A673 (cell line): ENCODE data around the gene OXT. TPM values are rescaled to one million over a fixed set of nuclear protein-coding genes. Genes with fewer than 3 reads are reported as not detected.
"Not testable (repeated sequence)": the region's sequence is repeated elsewhere in the genome, so short reads cannot be mapped to it uniquely, and the experiment has no call there.

Experiments used
- BruUV-seq: library from RNA; stranded (reverse); fragments of 400-500 nt; replicated peaks from 2 replicates; lab custom pipeline; 2021; lab: Mats Ljungman, UMichigan
- CTCF ChIA-PET: fragments of 300-600 bp; sonication (Branson Sonifier 250); formaldehyde crosslinking; loops from one replicate; lab custom pipeline; 2022; ENCODE audit warnings: antibody characterized with exemption; lab: Charles Lee
- POLR2A ChIA-PET: fragments of 300-600 bp; sonication (Branson Sonifier 250); formaldehyde crosslinking; loops from one replicate; lab custom pipeline; 2022; ENCODE audit warnings: antibody characterized with exemption; ENCODE audit not compliant: low non-redundant PET; lab: Charles Lee
- DNase-seq: peaks from one replicate; pipeline ENCODE4 v3.0.0-alpha.2; 2015; ENCODE audit warnings: low spot score
- H3K27ac ChIP-seq: fragments of 200-600 bp; sonication (generic); 2 replicates; pipeline ENCODE4 v1.5.1; 2016; ENCODE audit warnings: mixed run types, low read depth, mild to moderate bottlenecking, mixed read lengths, antibody characterized with exemption, low read length; ENCODE audit not compliant: poor library complexity, severe bottlenecking
- H3K27me3 ChIP-seq: fragments of 200-600 bp; sonication (generic); replicated peaks from 2 replicates; pipeline ENCODE4 v1.6.1; 2017; ENCODE audit warnings: mixed run types, low read depth, mild to moderate bottlenecking, mixed read lengths, antibody characterized with exemption, low read length; ENCODE audit not compliant: insufficient read depth, poor library complexity
- H3K36me3 ChIP-seq: fragments of 200-600 bp; sonication (generic); 2 replicates; pipeline ENCODE4 v1.6.1; 2016; ENCODE audit warnings: mixed run types, mild to moderate bottlenecking, mixed read lengths, antibody characterized with exemption, low read length; ENCODE audit not compliant: insufficient read depth, poor library complexity, severe bottlenecking
- H3K4me1 ChIP-seq: fragments of 200-600 bp; sonication (generic); 2 replicates; pipeline ENCODE4 v1.6.1; 2017; ENCODE audit warnings: mixed run types, mild to moderate bottlenecking, mixed read lengths, antibody characterized with exemption, low read length; ENCODE audit not compliant: insufficient read depth, poor library complexity, severe bottlenecking
- H3K4me3 ChIP-seq: fragments of 200-600 bp; sonication (generic); 2 replicates; pipeline ENCODE4 v1.5.1; 2016; ENCODE audit warnings: low read depth, mixed run types, mild to moderate bottlenecking, mixed read lengths, low read length; ENCODE audit not compliant: poor library complexity, severe bottlenecking
- H3K9me3 ChIP-seq: fragments of 200-600 bp; sonication (generic); 2 replicates; pipeline ENCODE4 v1.6.1; 2016; ENCODE audit warnings: mixed run types, low read depth, mild to moderate bottlenecking, mixed read lengths, antibody characterized with exemption, low read length; ENCODE audit not compliant: poor library complexity, severe bottlenecking
- EZH2 ChIP-seq: fragments of 200-600 bp; sonication (generic); IDR thresholded peaks from 2 replicates; pipeline ENCODE4 v1.6.1; 2017; ENCODE audit warnings: borderline replicate concordance, low read depth, mild to moderate bottlenecking, mixed read lengths, antibody characterized with exemption, low read length; ENCODE audit not compliant: poor library complexity, severe bottlenecking
- intact Hi-C: fragments of 100-400 bp; cut with micrococcal nuclease; formaldehyde crosslinking; loops from one replicate; pipeline ENCODE4 v1.10.0; 2022; ENCODE audit not compliant: unreplicated experiment
- total RNA-seq: library from RNA; stranded (reverse); gene quantifications from 2 replicates; pipeline ENCODE4 v1.2.3, GENCODE V29; 2021
- TF ChIP-seq, protein P1 (sequence below): fragments of 300-800, 200-600 bp; sonication (generic); conservative IDR thresholded peaks from 2 replicates; pipeline ENCODE4 v1.5.1; 2017; ENCODE audit warnings: low read depth, mild to moderate bottlenecking, antibody characterized with exemption, low read length, moderate library complexity, mixed read lengths

The OXT gene
- total RNA-seq, 1 experiment from 2014 or later: not detected

DNA sequence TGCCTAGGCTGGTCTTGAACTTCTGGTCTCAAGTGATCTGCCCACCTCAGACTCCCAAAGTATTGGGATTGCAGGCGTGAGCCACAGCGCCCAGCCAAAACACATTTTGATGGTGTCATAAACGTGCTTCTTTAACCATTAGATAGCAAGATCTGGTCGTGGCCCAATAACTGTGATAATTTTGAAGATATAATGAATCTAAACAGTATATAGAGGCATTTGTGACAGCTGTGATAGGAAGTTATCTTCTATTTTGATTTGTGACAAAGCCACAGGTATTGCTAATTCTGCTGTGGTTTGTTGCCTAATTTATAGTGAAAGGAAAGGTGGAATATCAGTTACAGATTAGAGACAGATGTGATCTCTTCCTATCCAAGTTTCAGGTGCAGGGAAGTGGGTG, 695 bp upstream of the OXT start:
- ChIA-PET CTCF (no interaction called here), POLR2A (no interaction called here)
- H3K9me3 ChIP-seq: no peaks in the 10 kb centered on the region
- BruUV-seq: no TSS peak
- H3K27ac ChIP-seq: no peak overlapping the region
- DNase-seq: no peak
- no peak for TF ChIP-seq EZH2
- H3K4me3 ChIP-seq: no peak overlapping the region
- intact Hi-C loops: no loop called here
- H3K27me3 ChIP-seq: peaks cover 10% of the 10 kb centered on the region
- no peaks in the 10 kb centered on the region for H3K4me1 ChIP-seq
- H3K36me3 ChIP-seq: no peaks in the 10 kb centered on the region

DNA sequence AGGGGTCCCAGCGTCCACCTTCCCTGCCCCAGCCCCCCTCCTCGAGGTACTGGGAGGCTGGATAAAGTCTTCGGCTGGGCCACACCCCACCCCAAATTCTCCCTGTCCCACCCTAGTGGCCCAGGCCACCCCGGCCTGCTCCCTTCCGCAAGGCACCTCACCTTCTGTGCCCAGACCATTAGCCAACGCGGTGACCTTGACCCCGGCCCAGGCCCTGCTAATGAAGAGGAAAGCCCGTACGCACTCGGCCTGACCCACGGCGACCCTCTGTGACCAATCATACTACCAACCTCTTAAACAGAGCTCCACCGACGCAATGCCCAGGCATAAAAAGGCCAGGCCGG, 182 bp upstream of the OXT start:
- BruUV-seq: no TSS peak
- intact Hi-C loops: no loop called here
- no peak overlapping the region for H3K4me3 ChIP-seq

DNA sequence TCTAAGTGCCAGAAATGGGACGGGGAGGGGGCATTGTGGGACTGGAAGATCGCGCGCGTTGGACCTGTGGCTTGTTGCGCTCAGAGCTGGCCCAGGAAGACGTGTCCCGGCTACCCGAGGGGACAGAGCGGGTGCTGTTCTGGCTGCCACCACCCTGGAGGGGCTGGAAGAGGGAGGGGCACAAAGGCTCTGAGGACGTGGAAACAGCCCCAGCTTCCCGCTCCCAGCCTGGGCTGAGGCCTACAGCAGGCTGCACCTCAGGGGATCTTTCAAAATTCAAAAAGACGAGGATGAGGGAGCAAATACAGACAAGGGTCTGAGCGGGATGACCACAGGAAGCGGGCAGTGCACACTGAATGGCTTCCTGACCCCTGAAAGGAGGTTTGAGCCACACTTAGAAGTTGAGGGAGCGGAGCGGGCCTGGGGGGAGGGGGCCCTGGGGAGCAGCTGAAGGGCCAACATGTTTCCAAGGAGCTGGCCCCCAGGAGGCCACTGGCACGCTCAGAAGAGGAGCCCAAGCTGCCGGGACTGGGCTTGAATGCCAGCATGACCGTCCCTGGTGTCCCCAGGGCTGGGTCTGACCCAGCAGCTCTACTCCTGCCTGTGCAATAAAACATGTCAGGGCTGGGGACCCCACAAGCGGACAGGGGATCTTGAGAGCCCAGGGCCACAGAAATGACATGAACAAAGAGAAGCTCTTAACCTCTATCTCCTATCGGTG, 1.3 kb downstream of the OXT start:
- no peak overlapping the region for H3K27ac ChIP-seq
- ChIA-PET POLR2A (no interaction called here), CTCF (interaction anchor here (0.6 kb wide), 1 partner anchor 21 kb away, joined by 7 read pairs; no protein-coding TSS in a partner anchor)
- BruUV-seq: no TSS peak
- no peak overlapping the region for H3K4me3 ChIP-seq
- peaks cover 10% of the 10 kb centered on the region for H3K27me3 ChIP-seq
- TF ChIP-seq, protein P1, sequence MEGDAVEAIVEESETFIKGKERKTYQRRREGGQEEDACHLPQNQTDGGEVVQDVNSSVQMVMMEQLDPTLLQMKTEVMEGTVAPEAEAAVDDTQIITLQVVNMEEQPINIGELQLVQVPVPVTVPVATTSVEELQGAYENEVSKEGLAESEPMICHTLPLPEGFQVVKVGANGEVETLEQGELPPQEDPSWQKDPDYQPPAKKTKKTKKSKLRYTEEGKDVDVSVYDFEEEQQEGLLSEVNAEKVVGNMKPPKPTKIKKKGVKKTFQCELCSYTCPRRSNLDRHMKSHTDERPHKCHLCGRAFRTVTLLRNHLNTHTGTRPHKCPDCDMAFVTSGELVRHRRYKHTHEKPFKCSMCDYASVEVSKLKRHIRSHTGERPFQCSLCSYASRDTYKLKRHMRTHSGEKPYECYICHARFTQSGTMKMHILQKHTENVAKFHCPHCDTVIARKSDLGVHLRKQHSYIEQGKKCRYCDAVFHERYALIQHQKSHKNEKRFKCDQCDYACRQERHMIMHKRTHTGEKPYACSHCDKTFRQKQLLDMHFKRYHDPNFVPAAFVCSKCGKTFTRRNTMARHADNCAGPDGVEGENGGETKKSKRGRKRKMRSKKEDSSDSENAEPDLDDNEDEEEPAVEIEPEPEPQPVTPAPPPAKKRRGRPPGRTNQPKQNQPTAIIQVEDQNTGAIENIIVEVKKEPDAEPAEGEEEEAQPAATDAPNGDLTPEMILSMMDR: no peak
- no peak for TF ChIP-seq EZH2
- intact Hi-C loops: no loop called here
- DNase-seq: no peak
- H3K36me3 ChIP-seq: no peaks in the 10 kb centered on the region
- H3K4me1 ChIP-seq: no peaks in the 10 kb centered on the region
- no peaks in the 10 kb centered on the region for H3K9me3 ChIP-seq

More for the DNA sequence above, 182 bp upstream of the OXT start:
- Histone ChIP-seq H3K27me3 (peaks cover 10% of the 10 kb centered on the region), H3K36me3 (no peaks in the 10 kb centered on the region), H3K9me3 (no peaks in the 10 kb centered on the region), H3K27ac (no peak overlapping the region), H3K4me1 (no peaks in the 10 kb centered on the region)
- no peak for TF ChIP-seq EZH2
- TF ChIP-seq, protein P1: no peak
- no peak for DNase-seq
- ChIA-PET CTCF (no interaction called here), POLR2A (no interaction called here)

DNA sequence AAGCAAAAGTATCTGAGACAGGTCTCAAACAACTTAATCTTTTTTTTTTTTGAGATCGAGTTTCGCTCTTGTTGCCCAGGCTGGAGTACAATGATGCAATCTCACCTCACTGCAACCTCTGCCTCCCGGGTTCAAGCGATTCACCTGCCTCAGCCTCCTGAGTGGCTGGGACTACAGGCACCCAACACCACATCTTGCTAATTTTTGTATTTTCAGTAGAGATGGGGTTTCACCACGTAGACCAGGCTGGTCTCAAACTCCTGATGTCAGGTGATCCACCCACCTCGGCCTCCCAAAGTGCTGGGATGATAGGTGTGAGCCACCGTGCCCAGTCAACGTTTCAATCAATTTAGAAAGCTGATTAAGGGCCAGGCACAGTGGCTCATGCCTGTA, 1.8 kb downstream of the OXT start:
- H3K27me3 ChIP-seq, DNase-seq, H3K9me3 ChIP-seq, POLR2A ChIA-PET, H3K4me3 ChIP-seq, H3K4me1 ChIP-seq, intact Hi-C loops, H3K27ac ChIP-seq, BruUV-seq, H3K36me3 ChIP-seq: not testable (repeated sequence)
- CTCF ChIA-PET: interaction anchor here (0.6 kb wide), 1 partner anchor 21 kb away, joined by 7 read pairs; no protein-coding TSS in a partner anchor
